Measurements from ENCODE around the gene ASF1A. TPM values are rescaled to one million over a fixed set of nuclear protein-coding genes. Genes with fewer than 3 reads are reported as not detected.
A peak's percentile ranks its signal among the peaks of the same experiment; 100 is the strongest.

ASF1A gene
- total and polyA plus RNA-seq, 2 of the 13 experiments (the other 11 are each of a cell fraction or from before 2014, with no cell fraction given): 14.5 to 49.9 TPM

- BruUV-seq (replicated peaks): no TSS peak
- peak overlapping the region; percentile 85 for H3K4me2 ChIP-seq (ENCODE audit: low read depth, low read length)
- H3K27me3 ChIP-seq (ENCODE audit: control insufficient read depth in 1 of 2, insufficient read depth in 2 of 2, low read length in 2 of 2): no peaks in the 10 kb centered on the region; a peak in 1 of 5 replicates
- intact Hi-C loops (cut with micrococcal nuclease; ENCODE audit: unreplicated experiment) (loop anchor here (1.0 to 10.0 kb wide), 2 partner anchors 39 to 368 kb away; partner anchors contain the start of gene MCM9), in situ Hi-C loops (cut with HindIII; ENCODE audit: extremely low pct_ligation_motif_present, low pct_unique_long_range_greater_than_20kb) (no loop called here)
- ChIA-PET CTCF (ENCODE audit: low intra/inter-chr PET ratio, low total read pairs) (interaction anchor here (1.2 kb wide), 1 partner anchor 100 kb away, joined by 3 read pairs; no protein-coding TSS in a partner anchor), POLR2A (interaction anchor here (0.9 to 2.0 kb wide), 6 partner anchors 13 to 1294 kb away, joined by 3 to 8 read pairs (median 3); partner anchors contain the start of genes FAM184A, GOPC and MCM9)
- FAIRE-seq: no peak
- H3K36me3 ChIP-seq (replicated peaks in 1 of 2; ENCODE audit: control insufficient read depth in 1 of 2, insufficient read depth in 2 of 2, low read length in 2 of 2): peaks cover 7 to 22% of the 10 kb centered on the region in 2 experiments; a peak in 4 of 5 replicates
- H3K27ac ChIP-seq (ENCODE audit: extremely low read length, insufficient read depth, low read length): peak overlapping the region; percentile 96
- H3K4me1 ChIP-seq (ENCODE audit: insufficient read depth, low read length): peaks cover 66% of the 10 kb centered on the region
- no peaks in the 10 kb centered on the region for H4K20me1 ChIP-seq (ENCODE audit: insufficient read depth, low read length)
- ATAC-seq: no peak
- 32% methylated on average over 5 of the region's 5 CpGs for WGBS (ENCODE audit: low lambda C conversion rate)
- no peak overlapping the region for H2AFZ ChIP-seq (ENCODE audit: low read length)
- peaks cover 76% of the 10 kb centered on the region for H3K79me2 ChIP-seq (ENCODE audit: insufficient read depth, low read length)
- peak overlapping the region; percentile 96 for H3K9ac ChIP-seq (ENCODE audit: insufficient read depth, low read depth, low read length)
- peak; percentile 78 for DNase-seq (ENCODE audit: low spot score)
- no peaks in the 10 kb centered on the region for H3K9me3 ChIP-seq (ENCODE audit: low read length)
- peak overlapping the region; percentile 84 to 98 (median 94) for H3K4me3 ChIP-seq (replicated peaks in 1 of 3; ENCODE audit: insufficient read depth in 1 of 3, low read depth in 2 of 3, low read length in 3 of 3)
- TF ChIP-seq CHD4 (IDR thresholded peaks at IDR 0.05; ENCODE audit: borderline replicate concordance, low read length): no peak; the same call in 1 of the 2 replicates
- TF ChIP-seq CTCF (CRISPR knock-in tag; IDR thresholded peaks at IDR 0.05): peak; percentile 44
- peak; percentile 21; the same call in 1 of the 2 replicates for TF ChIP-seq TOE1 (CRISPR knock-in tag; IDR thresholded peaks at IDR 0.05)
- 0 out of 2 replicates have a peak, but pooled peaks have one; percentile 18 for TF ChIP-seq ZNF205 (CRISPR knock-in tag; IDR thresholded peaks at IDR 0.05)
- TF ChIP-seq SRSF4 (IDR thresholded peaks at IDR 0.05; ENCODE audit: low read depth, low read length, poor library complexity, severe bottlenecking): no peak
- TF ChIP-seq CC2D1A (CRISPR knock-in tag; IDR thresholded peaks at IDR 0.05): no peak
- TF ChIP-seq, protein P1, sequence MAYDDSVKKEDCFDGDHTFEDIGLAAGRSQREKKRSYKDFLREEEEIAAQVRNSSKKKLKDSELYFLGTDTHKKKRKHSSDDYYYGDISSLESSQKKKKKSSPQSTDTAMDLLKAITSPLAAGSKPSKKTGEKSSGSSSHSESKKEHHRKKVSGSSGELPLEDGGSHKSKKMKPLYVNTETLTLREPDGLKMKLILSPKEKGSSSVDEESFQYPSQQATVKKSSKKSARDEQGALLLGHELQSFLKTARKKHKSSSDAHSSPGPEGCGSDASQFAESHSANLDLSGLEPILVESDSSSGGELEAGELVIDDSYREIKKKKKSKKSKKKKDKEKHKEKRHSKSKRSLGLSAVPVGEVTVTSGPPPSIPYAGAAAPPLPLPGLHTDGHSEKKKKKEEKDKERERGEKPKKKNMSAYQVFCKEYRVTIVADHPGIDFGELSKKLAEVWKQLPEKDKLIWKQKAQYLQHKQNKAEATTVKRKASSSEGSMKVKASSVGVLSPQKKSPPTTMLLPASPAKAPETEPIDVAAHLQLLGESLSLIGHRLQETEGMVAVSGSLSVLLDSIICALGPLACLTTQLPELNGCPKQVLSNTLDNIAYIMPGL (CRISPR knock-in tag; IDR thresholded peaks at IDR 0.05; ENCODE audit: borderline replicate concordance in 1 of 2, low read depth in 1 of 2): peak in 1 of 2 experiments; percentile 58; a peak in 3 of 4 replicates
- TF ChIP-seq NONO (IDR thresholded peaks at IDR 0.05): no peak
- no peak for TF ChIP-seq NONO (CRISPR knock-in tag; conservative IDR thresholded peaks at IDR 0.05)
- TF ChIP-seq SPEN (CRISPR knock-in tag; IDR thresholded peaks at IDR 0.05; ENCODE audit: low read depth): 0 out of 2 replicates have a peak, but pooled peaks have one; percentile 21
- TF ChIP-seq ZFAT (CRISPR knock-in tag; conservative IDR thresholded peaks at IDR 0.05): no peak
- no peak for TF ChIP-seq ZNF136 (CRISPR knock-in tag; IDR thresholded peaks at IDR 0.05; ENCODE audit: low read depth)
- no peak for TF ChIP-seq ZNF230 (CRISPR knock-in tag; IDR thresholded peaks at IDR 0.05)
- TF ChIP-seq ZSCAN30 (CRISPR knock-in tag; IDR thresholded peaks at IDR 0.05): no peak
- TF ChIP-seq, protein P2, sequence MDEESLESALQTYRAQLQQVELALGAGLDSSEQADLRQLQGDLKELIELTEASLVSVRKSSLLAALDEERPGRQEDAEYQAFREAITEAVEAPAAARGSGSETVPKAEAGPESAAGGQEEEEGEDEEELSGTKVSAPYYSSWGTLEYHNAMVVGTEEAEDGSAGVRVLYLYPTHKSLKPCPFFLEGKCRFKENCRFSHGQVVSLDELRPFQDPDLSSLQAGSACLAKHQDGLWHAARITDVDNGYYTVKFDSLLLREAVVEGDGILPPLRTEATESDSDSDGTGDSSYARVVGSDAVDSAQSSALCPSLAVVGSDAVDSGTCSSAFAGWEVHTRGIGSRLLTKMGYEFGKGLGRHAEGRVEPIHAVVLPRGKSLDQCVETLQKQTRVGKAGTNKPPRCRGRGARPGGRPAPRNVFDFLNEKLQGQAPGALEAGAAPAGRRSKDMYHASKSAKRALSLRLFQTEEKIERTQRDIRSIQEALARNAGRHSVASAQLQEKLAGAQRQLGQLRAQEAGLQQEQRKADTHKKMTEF (CRISPR knock-in tag; IDR thresholded peaks at IDR 0.05): peak; percentile 27; the same call in 1 of the 2 replicates
- no peak for TF ChIP-seq SKI (IDR thresholded peaks at IDR 0.05; ENCODE audit: partially characterized antibody)
- no peak for TF ChIP-seq ATAD3A (CRISPR knock-in tag; IDR thresholded peaks at IDR 0.05)
- no peak for TF ChIP-seq NFYC (CRISPR knock-in tag; IDR thresholded peaks at IDR 0.05)
Measured at GRCh38 chr6:118896339-118897136, 2.6 kb downstream of the ASF1A start.
